Thyroid gland (tissue), 4 donors: ENCODE results near the gene ZBTB8OS. TPM values are rescaled to one million over a fixed set of nuclear protein-coding genes. Genes with fewer than 3 reads are reported as not detected.

Source experiments
- DNase-seq, 2 donors: peaks; one replicate each; pipeline ENCODE4 v3.0.0-alpha.2; 2019
- H3K27ac ChIP-seq, 3 donors: fragments of 200-600 bp; sonication (generic); 1 replicate in 2 of 3; 2 replicates in 1 of 3; pipeline ENCODE4 v1.5.1; 2016 to 2019; ENCODE audit warnings: mild to moderate bottlenecking in 1 of 3, moderate library complexity in 1 of 3
- H3K27me3 ChIP-seq: fragments of 200-600 bp; sonication (generic); one replicate; pipeline ENCODE4 v1.5.1; 2019
- H3K36me3 ChIP-seq, 2 donors: fragments of 200-600 bp; sonication (generic); one replicate each; pipeline ENCODE4 v1.5.1; 2016 to 2019
- H3K4me1 ChIP-seq, 2 donors: fragments of 200-600 bp; sonication (generic); one replicate each; pipeline ENCODE4 v1.5.1; 2017 to 2019
- H3K4me3 ChIP-seq, 3 donors: fragments of 200-600 bp; sonication (generic); replicated peaks in 1 of 3; 1 replicate in 2 of 3; 2 replicates in 1 of 3; pipeline ENCODE4 v1.5.1; 2016; ENCODE audit warnings: mild to moderate bottlenecking in 1 of 3
- H3K9me3 ChIP-seq: fragments of 200-600 bp; sonication (generic); one replicate; pipeline ENCODE4 v1.5.1; 2017
- POLR2A ChIP-seq, 2 donors: fragments of 450-650 bp; IDR thresholded peaks; one replicate each; pipeline ENCODE4 v1.6.1; 2017; ENCODE audit warnings: antibody characterized with exemption in 2 of 2, mild to moderate bottlenecking in 2 of 2, moderate library complexity in 1 of 2
- WGBS, 2 donors: methylation state at CpG; one replicate each; pipeline ENCODE4 v1.1.5; 2017; 5-methylcytosine and 5-hydroxymethylcytosine counted together
- intact Hi-C: fragments of 100-400 bp; cut with DNase I; formaldehyde crosslinking; loops from one replicate; pipeline ENCODE4 v1.15.1; 2023
- total RNA-seq, 4 donors: library from RNA; depleted of rRNA; stranded (reverse); fragments of >200 nt; gene quantifications; one replicate each; pipeline ENCODE4 v1.2.3, GENCODE V29; 2016
- TF ChIP-seq, protein P1 (sequence below), 6 experiments: fragments of 200-600 bp in 3 of 6; fragments of 450-650 bp in 3 of 6; sonication (generic) in 3 of 6; IDR thresholded peaks; one replicate each; pipeline ENCODE4 v1.5.1; 2016 to 2019; ENCODE audit warnings: antibody characterized with exemption in 6 of 6, mild to moderate bottlenecking in 2 of 6, inconsistent platforms in 1 of 6, moderate library complexity in 1 of 6

Gene ZBTB8OS
- total RNA-seq, 4 donors from 2014 or later = 28.3 to 43.4 (median 34.9) TPM

GRCh38 chr1:32626176-32626575, 24.2 kb downstream of the ZBTB8OS start:
- Histone ChIP-seq H3K4me1 (no peaks in the 10 kb centered on the region), H3K27me3 (no peaks in the 10 kb centered on the region), H3K9me3 (no peaks in the 10 kb centered on the region), H3K4me3 (no peak overlapping the region), H3K27ac (no peak overlapping the region), H3K36me3 (peaks cover 0 to 20% of the 10 kb centered on the region in 2 donors)
- intact Hi-C loops = no loop called here
- DNase-seq = no peak
- WGBS, 2 donors = 96 to 100% methylated on average over 1 of the region's 1 CpG
- no peak for TF ChIP-seq POLR2A (IDR thresholded peaks at IDR 0.05)
- TF ChIP-seq, protein P1, sequence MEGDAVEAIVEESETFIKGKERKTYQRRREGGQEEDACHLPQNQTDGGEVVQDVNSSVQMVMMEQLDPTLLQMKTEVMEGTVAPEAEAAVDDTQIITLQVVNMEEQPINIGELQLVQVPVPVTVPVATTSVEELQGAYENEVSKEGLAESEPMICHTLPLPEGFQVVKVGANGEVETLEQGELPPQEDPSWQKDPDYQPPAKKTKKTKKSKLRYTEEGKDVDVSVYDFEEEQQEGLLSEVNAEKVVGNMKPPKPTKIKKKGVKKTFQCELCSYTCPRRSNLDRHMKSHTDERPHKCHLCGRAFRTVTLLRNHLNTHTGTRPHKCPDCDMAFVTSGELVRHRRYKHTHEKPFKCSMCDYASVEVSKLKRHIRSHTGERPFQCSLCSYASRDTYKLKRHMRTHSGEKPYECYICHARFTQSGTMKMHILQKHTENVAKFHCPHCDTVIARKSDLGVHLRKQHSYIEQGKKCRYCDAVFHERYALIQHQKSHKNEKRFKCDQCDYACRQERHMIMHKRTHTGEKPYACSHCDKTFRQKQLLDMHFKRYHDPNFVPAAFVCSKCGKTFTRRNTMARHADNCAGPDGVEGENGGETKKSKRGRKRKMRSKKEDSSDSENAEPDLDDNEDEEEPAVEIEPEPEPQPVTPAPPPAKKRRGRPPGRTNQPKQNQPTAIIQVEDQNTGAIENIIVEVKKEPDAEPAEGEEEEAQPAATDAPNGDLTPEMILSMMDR (IDR thresholded peaks at IDR 0.05) = no peak

- Histone ChIP-seq H3K27me3 (no peaks in the 10 kb centered on the region), H3K36me3 (peaks cover 0 to 17% of the 10 kb centered on the region in 2 donors), H3K4me1 (no peaks in the 10 kb centered on the region), H3K27ac (no peak overlapping the region), H3K4me3 (no peak overlapping the region), H3K9me3 (no peaks in the 10 kb centered on the region)
- intact Hi-C loops = no loop called here
- no peak for DNase-seq
- 81 to 84% methylated on average over 5 of the region's 5 CpGs for WGBS, 2 donors
- no peak for TF ChIP-seq POLR2A (IDR thresholded peaks at IDR 0.05)
- TF ChIP-seq, protein P1 (IDR thresholded peaks at IDR 0.05) = no peak
Measured at GRCh38 chr1:32623775-32624174, 26.6 kb downstream of the ZBTB8OS start.

DNA sequence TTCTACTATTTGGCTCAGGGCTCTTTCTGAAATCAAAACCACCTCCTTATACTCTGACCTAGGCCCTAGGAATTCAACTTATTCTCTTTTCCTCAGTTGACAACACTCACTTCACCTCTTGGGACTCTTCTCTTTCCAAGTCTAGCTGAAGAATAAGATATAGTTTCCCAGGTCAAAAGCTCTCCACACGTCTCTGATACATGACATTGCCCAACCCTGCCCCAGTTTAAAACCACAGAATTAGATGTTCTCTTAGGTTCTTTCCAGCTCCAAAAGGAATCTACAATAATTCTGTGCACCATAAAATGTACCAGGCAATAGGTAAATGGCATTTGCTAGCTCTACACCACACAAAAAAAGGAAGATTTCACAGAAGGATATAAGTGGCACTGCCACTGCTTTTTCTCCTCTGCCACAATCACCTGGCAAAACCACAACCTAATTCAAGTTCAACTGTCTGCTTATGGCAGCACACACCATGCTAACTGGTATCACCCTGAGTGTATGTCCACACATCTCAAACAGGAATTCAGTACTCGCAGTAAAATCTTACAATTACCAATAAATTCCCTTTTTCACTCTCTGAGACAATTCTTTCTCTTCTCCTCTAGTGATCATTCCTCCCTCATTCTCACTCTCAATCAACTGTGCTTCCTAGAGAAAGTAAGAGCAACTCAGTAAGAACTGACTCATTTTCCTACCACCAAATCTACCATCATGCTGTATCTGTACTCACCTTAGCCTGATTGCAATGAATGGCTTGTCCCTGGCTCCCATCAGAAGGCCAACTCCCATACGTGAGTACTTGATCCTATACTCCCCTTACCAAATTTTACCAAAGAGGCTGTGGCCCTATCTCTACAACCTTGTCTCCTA, 27.3 kb downstream of the ZBTB8OS start:
- Histone ChIP-seq H3K36me3 (peaks cover 0 to 12% of the 10 kb centered on the region in 2 donors), H3K4me3 (no peak overlapping the region), H3K27ac (no peak overlapping the region), H3K9me3 (no peaks in the 10 kb centered on the region), H3K4me1 (no peaks in the 10 kb centered on the region), H3K27me3 (no peaks in the 10 kb centered on the region)
- no peak for DNase-seq
- WGBS, 2 donors = 73 to 75% methylated on average over 3 of the region's 3 CpGs
- intact Hi-C loops = no loop called here
- TF ChIP-seq, protein P1 (IDR thresholded peaks at IDR 0.05) = no peak
- no peak for TF ChIP-seq POLR2A (IDR thresholded peaks at IDR 0.05)

DNA sequence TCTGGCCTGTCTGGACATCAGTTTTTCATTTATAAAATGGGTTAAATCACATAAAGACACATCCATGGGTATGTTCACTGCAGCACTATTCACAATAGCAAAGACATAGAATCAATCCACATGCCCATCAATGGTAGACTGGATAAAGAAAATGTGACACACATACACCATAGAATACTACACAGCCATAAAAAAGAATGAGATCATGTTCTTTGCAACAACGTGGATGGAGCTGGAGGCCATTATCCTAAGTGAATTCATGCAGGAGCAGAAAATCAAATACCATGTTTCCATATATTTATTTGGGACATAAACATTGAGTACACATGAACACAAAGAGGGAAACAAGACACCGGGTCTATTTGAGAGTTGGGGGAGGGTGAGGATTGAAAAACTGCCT, 28.1 kb downstream of the ZBTB8OS start:
- intact Hi-C loops = no loop called here
- DNase-seq = no peak
- Histone ChIP-seq H3K36me3 (peaks cover 0 to 4% of the 10 kb centered on the region in 2 donors), H3K4me3 (no peak overlapping the region), H3K27ac (no peak overlapping the region), H3K9me3 (no peaks in the 10 kb centered on the region), H3K27me3 (no peaks in the 10 kb centered on the region), H3K4me1 (no peaks in the 10 kb centered on the region)
- TF ChIP-seq, protein P1 (IDR thresholded peaks at IDR 0.05) = no peak
- TF ChIP-seq POLR2A (IDR thresholded peaks at IDR 0.05) = no peak
- 94 to 99% methylated on average over 2 of the region's 2 CpGs for WGBS, 2 donors
